Measurements from ENCODE around the gene ADH4. TPM values are rescaled to one million over a fixed set of nuclear protein-coding genes. Genes with fewer than 3 reads are reported as not detected.
A peak's percentile ranks its signal among the peaks of the same experiment; 100 is the strongest.

ADH4 gene
- total RNA-seq, 1 experiment from 2014 or later = 2.2 TPM

DNA sequence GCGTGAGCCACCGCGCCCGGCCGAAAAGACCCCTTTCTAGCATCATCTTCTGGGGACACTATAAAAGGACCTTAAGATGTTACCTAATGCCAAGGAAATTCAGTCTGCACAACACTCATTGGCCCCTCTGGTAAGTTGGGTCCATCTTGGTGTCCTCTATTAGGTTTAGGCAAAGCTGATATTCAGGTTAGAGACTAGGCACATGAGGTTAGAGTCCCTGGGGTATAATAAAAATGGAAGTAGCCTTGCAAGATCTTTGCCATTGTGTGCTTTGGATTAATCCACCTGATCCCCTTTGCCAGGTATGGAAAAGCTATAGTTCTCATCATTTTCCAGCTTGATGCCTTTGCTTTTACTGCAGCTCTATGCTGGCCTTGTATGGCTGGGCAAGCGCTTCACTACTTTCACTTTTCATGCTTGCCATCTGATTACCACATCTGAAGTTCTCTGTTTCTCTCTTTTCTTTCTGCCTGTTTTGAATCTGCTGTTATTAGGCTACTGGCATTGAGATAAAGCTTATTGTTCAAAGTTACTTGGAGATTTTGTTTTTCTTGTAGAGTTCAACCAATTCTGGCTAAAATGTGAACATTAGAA is 5.4 kb upstream of the ADH4 start:
- intact Hi-C loops (cut with micrococcal nuclease; ENCODE audit: unreplicated experiment) = loop anchor here (10.0 kb wide), 1 partner anchor 415 kb away; the partner anchor contains the start of gene TRMT10A
- CTCF ChIA-PET = no interaction called here

DNA sequence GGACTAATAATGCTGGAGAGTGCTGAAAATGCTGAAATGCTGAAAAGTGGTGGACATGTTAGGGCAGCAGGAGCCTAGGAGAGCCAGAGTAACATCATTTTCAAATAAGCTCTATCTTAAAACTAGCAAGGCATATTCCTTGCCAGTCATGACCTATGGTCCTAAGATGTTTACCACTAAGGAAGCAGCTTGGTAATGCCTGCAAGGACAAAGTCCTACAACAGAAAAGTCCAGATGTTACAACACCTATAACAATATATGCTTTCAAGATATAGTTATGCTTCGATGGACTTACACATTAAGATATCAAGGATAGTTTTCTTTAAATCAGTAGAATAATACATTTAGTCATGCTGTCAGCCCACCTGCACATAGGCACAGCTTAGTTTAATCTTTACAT is 4.5 kb upstream of the ADH4 start:
- peaks cover 15% of the 10 kb centered on the region for H3K9me3 ChIP-seq
- H3K27ac Mint-ChIP-seq (ENCODE audit: unreplicated experiment) = no peak overlapping the region
- DNase-seq = no peak
- peaks cover 10% of the 10 kb centered on the region for H3K4me1 Mint-ChIP-seq (ENCODE audit: low read depth, unreplicated experiment)
- ChIA-PET POLR2A (no interaction called here), CTCF (no interaction called here)
- no peak overlapping the region for H3K4me3 ChIP-seq (ENCODE audit: low read depth, low read length)
- H3K36me3 Mint-ChIP-seq (ENCODE audit: insufficient read depth, unreplicated experiment) = no peaks in the 10 kb centered on the region
- TF ChIP-seq, protein P1, sequence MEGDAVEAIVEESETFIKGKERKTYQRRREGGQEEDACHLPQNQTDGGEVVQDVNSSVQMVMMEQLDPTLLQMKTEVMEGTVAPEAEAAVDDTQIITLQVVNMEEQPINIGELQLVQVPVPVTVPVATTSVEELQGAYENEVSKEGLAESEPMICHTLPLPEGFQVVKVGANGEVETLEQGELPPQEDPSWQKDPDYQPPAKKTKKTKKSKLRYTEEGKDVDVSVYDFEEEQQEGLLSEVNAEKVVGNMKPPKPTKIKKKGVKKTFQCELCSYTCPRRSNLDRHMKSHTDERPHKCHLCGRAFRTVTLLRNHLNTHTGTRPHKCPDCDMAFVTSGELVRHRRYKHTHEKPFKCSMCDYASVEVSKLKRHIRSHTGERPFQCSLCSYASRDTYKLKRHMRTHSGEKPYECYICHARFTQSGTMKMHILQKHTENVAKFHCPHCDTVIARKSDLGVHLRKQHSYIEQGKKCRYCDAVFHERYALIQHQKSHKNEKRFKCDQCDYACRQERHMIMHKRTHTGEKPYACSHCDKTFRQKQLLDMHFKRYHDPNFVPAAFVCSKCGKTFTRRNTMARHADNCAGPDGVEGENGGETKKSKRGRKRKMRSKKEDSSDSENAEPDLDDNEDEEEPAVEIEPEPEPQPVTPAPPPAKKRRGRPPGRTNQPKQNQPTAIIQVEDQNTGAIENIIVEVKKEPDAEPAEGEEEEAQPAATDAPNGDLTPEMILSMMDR (IDR thresholded peaks at IDR 0.05; ENCODE audit: insufficient read depth in 1 of 2, low read depth in 1 of 2, low read length in 1 of 2, severe bottlenecking in 1 of 2, unreplicated experiment in 1 of 2) = no peak
- no peaks in the 10 kb centered on the region for H3K36me3 ChIP-seq (ENCODE audit: control insufficient read depth, insufficient read depth, low read length)
- intact Hi-C loops (cut with micrococcal nuclease; ENCODE audit: unreplicated experiment) = no loop called here
- peaks cover 26% of the 10 kb centered on the region for H3K9me3 Mint-ChIP-seq (ENCODE audit: unreplicated experiment)
- no TSS peak for BruUV-seq (replicated peaks)
- H3K4me1 ChIP-seq = no peaks in the 10 kb centered on the region
- H3K27me3 Mint-ChIP-seq (ENCODE audit: insufficient read depth, unreplicated experiment) = no peaks in the 10 kb centered on the region
- H3K27me3 ChIP-seq (replicated peaks; ENCODE audit: control insufficient read depth, insufficient read depth, low read length) = no peaks in the 10 kb centered on the region
- H3K4me3 Mint-ChIP-seq (ENCODE audit: unreplicated experiment) = no peak overlapping the region

More for the DNA sequence above, 5.4 kb upstream of the ADH4 start:
- BruUV-seq (replicated peaks) = no TSS peak
- DNase-seq = no peak
- TF ChIP-seq, protein P1 (IDR thresholded peaks at IDR 0.05; ENCODE audit: insufficient read depth in 1 of 2, low read depth in 1 of 2, low read length in 1 of 2, severe bottlenecking in 1 of 2, unreplicated experiment in 1 of 2) = no peak
- POLR2A ChIA-PET = no interaction called here
- H3K9me3 Mint-ChIP-seq (ENCODE audit: unreplicated experiment) = peaks cover 26% of the 10 kb centered on the region
- Histone ChIP-seq H3K36me3 (ENCODE audit: control insufficient read depth, insufficient read depth, low read length) (peaks cover 1% of the 10 kb centered on the region; the same call in 1 of the 2 replicates), H3K4me3 (ENCODE audit: low read depth, low read length) (no peak overlapping the region), H3K4me1 (no peaks in the 10 kb centered on the region), H3K27me3 (replicated peaks; ENCODE audit: control insufficient read depth, insufficient read depth, low read length) (no peaks in the 10 kb centered on the region), H3K9me3 (peaks cover 18% of the 10 kb centered on the region)
- H3K27me3 Mint-ChIP-seq (ENCODE audit: insufficient read depth, unreplicated experiment) = no peaks in the 10 kb centered on the region
- peaks cover 3% of the 10 kb centered on the region for H3K4me1 Mint-ChIP-seq (ENCODE audit: low read depth, unreplicated experiment)
- H3K36me3 Mint-ChIP-seq (ENCODE audit: insufficient read depth, unreplicated experiment) = no peaks in the 10 kb centered on the region
- H3K27ac Mint-ChIP-seq (ENCODE audit: unreplicated experiment) = no peak overlapping the region
- no peak overlapping the region for H3K4me3 Mint-ChIP-seq (ENCODE audit: unreplicated experiment)

DNA sequence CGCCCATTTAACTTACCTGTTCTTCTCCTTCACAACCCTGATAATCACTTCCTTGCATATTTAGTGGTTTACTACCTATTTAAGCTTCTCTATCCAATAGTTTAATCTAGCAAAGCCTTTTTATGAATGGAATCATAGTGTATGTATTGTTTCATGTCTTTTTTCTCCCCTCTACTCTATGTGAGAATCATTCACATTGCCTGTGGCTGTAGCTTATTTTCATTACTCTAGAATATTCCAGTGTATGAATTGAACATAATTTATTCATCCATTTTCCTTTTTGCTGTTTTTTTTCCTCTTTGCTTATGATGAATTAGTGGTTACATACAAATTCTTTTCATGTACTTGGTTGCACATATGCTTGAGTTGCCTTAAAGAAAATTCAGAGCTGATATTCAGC is 490 bp upstream of the ADH4 start:
- H3K36me3 Mint-ChIP-seq (ENCODE audit: insufficient read depth, unreplicated experiment) = no peaks in the 10 kb centered on the region
- peaks cover 10% of the 10 kb centered on the region for H3K4me1 Mint-ChIP-seq (ENCODE audit: low read depth, unreplicated experiment)
- BruUV-seq (replicated peaks) = no TSS peak
- Histone ChIP-seq H3K36me3 (ENCODE audit: control insufficient read depth, insufficient read depth, low read length) (no peaks in the 10 kb centered on the region), H3K9me3 (no peaks in the 10 kb centered on the region), H3K27me3 (replicated peaks; ENCODE audit: control insufficient read depth, insufficient read depth, low read length) (no peaks in the 10 kb centered on the region), H3K4me3 (ENCODE audit: low read depth, low read length) (no peak overlapping the region), H3K4me1 (no peaks in the 10 kb centered on the region)
- H3K4me3 Mint-ChIP-seq (ENCODE audit: unreplicated experiment) = no peak overlapping the region
- peak overlapping the region; percentile 34 for H3K27ac Mint-ChIP-seq (ENCODE audit: unreplicated experiment)
- peaks cover 7% of the 10 kb centered on the region for H3K9me3 Mint-ChIP-seq (ENCODE audit: unreplicated experiment)
- intact Hi-C loops (cut with micrococcal nuclease; ENCODE audit: unreplicated experiment) = loop anchor here (1.0 kb wide), 1 partner anchor 13 kb away; no protein-coding TSS in a partner anchor
- ChIA-PET POLR2A (interaction anchor here (0.6 to 1.3 kb wide), 2 partner anchors 51 to 149 kb away, joined by 3 to 4 read pairs; partner anchors contain the start of gene METAP1), CTCF (interaction anchor here (1.1 kb wide), 1 partner anchor 259 kb away, joined by 4 read pairs; no protein-coding TSS in a partner anchor)
- TF ChIP-seq, protein P1 (IDR thresholded peaks at IDR 0.05; ENCODE audit: insufficient read depth in 1 of 2, low read depth in 1 of 2, low read length in 1 of 2, severe bottlenecking in 1 of 2, unreplicated experiment in 1 of 2) = no peak
- DNase-seq = no peak
- H3K27me3 Mint-ChIP-seq (ENCODE audit: insufficient read depth, unreplicated experiment) = no peaks in the 10 kb centered on the region

Measured in Caco-2 (cell line).